Calu3 (cell line): ENCODE results near the gene CUEDC1. TPM values are rescaled to one million over a fixed set of nuclear protein-coding genes. Genes with fewer than 3 reads are reported as not detected.
A peak's percentile ranks its signal among the peaks of the same experiment; 100 is the strongest.

Experiments
- BruUV-seq: library from RNA; stranded (reverse); fragments of 400-500 nt; replicated peaks from 2 replicates; lab custom pipeline; 2021; lab: Mats Ljungman, UMichigan
- CTCF ChIA-PET: fragments of 300-600 bp; sonication (Branson Sonifier 250); formaldehyde crosslinking; loops from one replicate; lab custom pipeline; 2022; ENCODE audit warnings: antibody characterized with exemption; lab: Charles Lee
- DNase-seq: peaks from one replicate; pipeline ENCODE4 v3.0.0; 2022
- H3K27ac Mint-ChIP-seq: one replicate; pipeline ENCODE4 v1.8.0; 2022; ENCODE audit warnings: mixed read lengths; ENCODE audit not compliant: unreplicated experiment
- H3K27me3 Mint-ChIP-seq: one replicate; pipeline ENCODE4 v1.8.0; 2022; ENCODE audit warnings: mixed read lengths; ENCODE audit not compliant: unreplicated experiment
- H3K36me3 Mint-ChIP-seq: one replicate; pipeline ENCODE4 v1.8.0; 2022; ENCODE audit warnings: mild to moderate bottlenecking, moderate library complexity, mixed read lengths; ENCODE audit not compliant: insufficient read depth, unreplicated experiment
- H3K4me1 Mint-ChIP-seq: one replicate; pipeline ENCODE4 v1.8.0; 2022; ENCODE audit warnings: mild to moderate bottlenecking, low read depth, mixed read lengths; ENCODE audit not compliant: unreplicated experiment
- H3K4me3 Mint-ChIP-seq: one replicate; pipeline ENCODE4 v1.8.0; 2022; ENCODE audit warnings: mild to moderate bottlenecking, low read depth, moderate library complexity, mixed read lengths; ENCODE audit not compliant: unreplicated experiment
- H3K9me3 Mint-ChIP-seq: one replicate; pipeline ENCODE4 v1.8.0; 2022; ENCODE audit warnings: low read depth, mixed read lengths; ENCODE audit not compliant: unreplicated experiment
- intact Hi-C: fragments of 100-400 bp; cut with micrococcal nuclease; formaldehyde crosslinking; loops from one replicate; pipeline ENCODE4 v1.10.0; 2022; ENCODE audit not compliant: unreplicated experiment
- total RNA-seq: library from RNA; stranded (reverse); gene quantifications from 2 replicates; pipeline ENCODE4 v1.2.3, GENCODE V29; 2022
- TF ChIP-seq, protein P1 (sequence below): fragments of 200-600 bp; IDR thresholded peaks from one replicate; pipeline ENCODE4 v1.8.0; 2022; ENCODE audit warnings: antibody characterized with exemption; ENCODE audit not compliant: unreplicated experiment

Gene CUEDC1
- total RNA-seq, 1 experiment from 2014 or later: 30.9 TPM

DNA sequence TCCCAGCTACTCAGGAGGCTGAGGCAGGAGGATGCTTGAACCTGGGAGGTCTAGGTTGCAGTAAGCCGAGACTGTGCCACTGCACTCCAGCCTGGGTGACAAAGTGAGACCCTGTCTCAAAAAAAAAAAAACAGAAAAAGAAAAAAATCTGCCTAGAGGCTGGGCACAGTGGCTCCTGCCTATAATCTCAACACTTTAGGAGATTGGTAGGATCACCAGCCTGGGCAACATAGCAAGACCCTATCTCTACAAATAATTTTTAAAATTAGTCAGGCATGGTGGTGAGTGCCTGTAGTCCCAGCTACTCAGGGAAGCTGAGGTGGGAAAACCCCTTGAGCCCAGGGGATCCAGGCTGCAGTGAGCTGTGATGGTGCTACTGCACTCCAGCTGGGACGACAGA, 17.7 kb downstream of the CUEDC1 start:
- no peak for DNase-seq
- no TSS peak for BruUV-seq
- Mint-ChIP-seq H3K9me3 (no peaks in the 10 kb centered on the region), H3K27ac (no peak overlapping the region), H3K36me3 (peaks cover 23% of the 10 kb centered on the region), H3K4me1 (peaks cover 39% of the 10 kb centered on the region), H3K4me3 (no peak overlapping the region), H3K27me3 (no peaks in the 10 kb centered on the region)
- TF ChIP-seq, protein P1, sequence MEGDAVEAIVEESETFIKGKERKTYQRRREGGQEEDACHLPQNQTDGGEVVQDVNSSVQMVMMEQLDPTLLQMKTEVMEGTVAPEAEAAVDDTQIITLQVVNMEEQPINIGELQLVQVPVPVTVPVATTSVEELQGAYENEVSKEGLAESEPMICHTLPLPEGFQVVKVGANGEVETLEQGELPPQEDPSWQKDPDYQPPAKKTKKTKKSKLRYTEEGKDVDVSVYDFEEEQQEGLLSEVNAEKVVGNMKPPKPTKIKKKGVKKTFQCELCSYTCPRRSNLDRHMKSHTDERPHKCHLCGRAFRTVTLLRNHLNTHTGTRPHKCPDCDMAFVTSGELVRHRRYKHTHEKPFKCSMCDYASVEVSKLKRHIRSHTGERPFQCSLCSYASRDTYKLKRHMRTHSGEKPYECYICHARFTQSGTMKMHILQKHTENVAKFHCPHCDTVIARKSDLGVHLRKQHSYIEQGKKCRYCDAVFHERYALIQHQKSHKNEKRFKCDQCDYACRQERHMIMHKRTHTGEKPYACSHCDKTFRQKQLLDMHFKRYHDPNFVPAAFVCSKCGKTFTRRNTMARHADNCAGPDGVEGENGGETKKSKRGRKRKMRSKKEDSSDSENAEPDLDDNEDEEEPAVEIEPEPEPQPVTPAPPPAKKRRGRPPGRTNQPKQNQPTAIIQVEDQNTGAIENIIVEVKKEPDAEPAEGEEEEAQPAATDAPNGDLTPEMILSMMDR: no peak
- CTCF ChIA-PET: no interaction called here
- intact Hi-C loops: no loop called here

DNA sequence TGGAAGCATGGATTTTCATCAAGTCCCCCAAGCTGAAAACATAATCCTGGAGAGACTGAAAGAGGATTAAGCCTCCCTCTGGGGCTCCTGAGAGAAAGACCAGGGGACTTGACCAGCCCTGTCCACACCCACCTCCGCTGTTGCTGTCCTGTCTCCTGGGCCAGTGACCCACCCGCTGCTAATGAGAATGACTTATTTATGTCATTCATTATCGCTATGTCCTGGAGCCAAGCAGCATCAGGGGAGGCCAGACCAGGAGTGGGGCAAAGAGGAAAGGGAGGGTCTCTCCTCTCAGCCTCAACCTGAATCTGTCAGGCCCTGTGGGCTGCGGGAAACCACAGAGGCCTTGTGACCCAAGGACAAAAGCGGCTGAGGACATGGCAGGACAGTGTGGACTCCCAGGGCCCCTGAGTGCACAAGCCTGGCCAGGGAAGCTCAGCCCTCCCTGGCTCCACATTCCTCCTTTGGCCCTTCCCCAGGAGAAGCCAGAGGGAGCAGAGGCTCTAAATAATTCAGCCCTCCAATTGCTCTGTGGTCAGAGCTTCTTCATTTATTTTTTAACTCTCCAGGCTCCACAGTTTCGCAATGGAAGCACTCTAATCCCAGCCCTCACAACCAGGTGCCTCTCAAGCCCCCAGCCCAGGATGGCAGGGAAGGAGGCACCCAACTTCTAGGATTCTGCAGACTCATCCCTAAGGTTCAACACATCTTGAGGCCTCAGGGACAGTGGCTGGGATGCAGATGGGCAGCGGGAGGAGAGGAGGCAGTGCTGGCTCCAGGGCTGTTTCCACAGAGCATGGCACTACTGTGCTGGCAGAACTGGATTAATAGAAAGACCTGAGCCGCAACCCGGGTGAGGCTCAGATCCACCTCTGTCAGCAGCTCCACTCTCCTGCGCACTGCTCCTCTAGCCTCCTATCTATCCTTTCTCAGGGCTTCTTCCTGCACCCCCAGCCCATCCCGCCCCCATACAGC, 19.1 kb downstream of the CUEDC1 start:
- no TSS peak for BruUV-seq
- TF ChIP-seq, protein P1: no peak
- DNase-seq: peak; percentile 55
- no peaks in the 10 kb centered on the region for H3K27me3 Mint-ChIP-seq
- peak overlapping the region; percentile 44 for H3K4me3 Mint-ChIP-seq
- peaks cover 34% of the 10 kb centered on the region for H3K4me1 Mint-ChIP-seq
- intact Hi-C loops: no loop called here
- H3K9me3 Mint-ChIP-seq: no peaks in the 10 kb centered on the region
- H3K36me3 Mint-ChIP-seq: peaks cover 22% of the 10 kb centered on the region
- CTCF ChIA-PET: interaction anchor here (0.6 to 2.7 kb wide), 6 partner anchors 11 to 43 kb away, joined by 4 to 12 read pairs (median 6); no protein-coding TSS in a partner anchor
- peak overlapping the region; percentile 83 for H3K27ac Mint-ChIP-seq

DNA sequence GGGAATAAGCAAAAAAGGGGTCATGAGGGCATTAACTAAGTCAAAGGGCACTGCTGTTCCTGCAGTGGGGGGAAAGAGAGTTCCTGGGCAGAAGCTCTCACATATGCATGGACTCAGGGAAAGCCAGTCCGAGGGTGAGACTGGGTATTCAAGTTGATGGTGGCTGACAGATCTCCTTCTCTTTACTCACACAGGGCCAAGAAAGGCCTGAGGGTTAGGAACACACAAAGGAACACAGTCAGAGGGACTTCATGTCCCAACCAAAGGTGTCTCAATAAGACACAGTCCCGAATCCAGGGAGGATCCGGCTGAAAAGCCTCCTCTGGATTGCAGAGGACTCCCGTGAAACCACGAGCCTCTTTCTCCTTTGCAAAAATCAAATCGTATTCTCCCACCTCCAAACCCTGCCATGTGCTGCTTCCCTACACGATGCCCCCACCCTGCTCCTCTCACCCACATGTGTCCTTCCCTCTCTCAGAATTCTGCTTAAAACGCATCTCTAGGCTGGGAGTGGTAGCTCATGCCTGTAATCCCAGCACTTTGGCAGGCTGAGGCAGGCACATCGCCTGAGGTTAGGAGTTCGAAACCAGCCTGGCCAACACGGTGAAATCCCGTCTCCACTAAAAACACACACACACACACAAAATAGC, 23.6 kb downstream of the CUEDC1 start:
- intact Hi-C loops: no loop called here
- BruUV-seq: no TSS peak
- CTCF ChIA-PET: interaction anchor here (0.6 kb wide), 1 partner anchor 179 kb away, joined by 3 read pairs; no protein-coding TSS in a partner anchor
- Mint-ChIP-seq H3K27me3 (no peaks in the 10 kb centered on the region), H3K9me3 (no peaks in the 10 kb centered on the region), H3K36me3 (peaks cover 20% of the 10 kb centered on the region), H3K27ac (no peak overlapping the region), H3K4me1 (peaks cover 17% of the 10 kb centered on the region), H3K4me3 (no peak overlapping the region)
- DNase-seq: no peak
- TF ChIP-seq, protein P1: no peak

DNA sequence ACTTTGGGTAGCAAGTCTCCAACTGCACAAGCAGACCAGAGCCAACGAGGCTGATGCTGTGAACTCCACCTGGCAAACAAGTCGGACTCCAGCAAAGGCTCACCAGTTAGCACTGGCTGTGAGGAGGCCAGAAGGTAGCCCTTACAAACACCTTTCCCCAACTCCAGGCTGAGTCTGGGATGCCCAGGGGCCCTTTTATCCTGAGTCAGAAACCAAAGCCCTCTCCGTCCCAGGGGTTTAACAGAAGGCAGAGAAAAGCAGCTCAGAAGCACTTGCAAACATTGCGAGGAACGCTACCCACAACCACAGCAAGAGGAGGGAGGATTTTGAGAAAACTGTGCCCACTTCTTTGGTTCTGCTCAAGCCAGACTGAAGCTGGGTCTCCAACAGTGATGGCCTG, 25.0 kb downstream of the CUEDC1 start:
- H3K4me3 Mint-ChIP-seq: no peak overlapping the region
- TF ChIP-seq, protein P1: no peak
- intact Hi-C loops: no loop called here
- no TSS peak for BruUV-seq
- H3K9me3 Mint-ChIP-seq: no peaks in the 10 kb centered on the region
- H3K27me3 Mint-ChIP-seq: no peaks in the 10 kb centered on the region
- no peak for DNase-seq
- peaks cover 13% of the 10 kb centered on the region for H3K4me1 Mint-ChIP-seq
- no peak overlapping the region for H3K27ac Mint-ChIP-seq
- CTCF ChIA-PET: interaction anchor here (0.8 kb wide), 1 partner anchor 38 kb away, joined by 3 read pairs; no protein-coding TSS in a partner anchor
- peaks cover 9% of the 10 kb centered on the region for H3K36me3 Mint-ChIP-seq
